Brain microvascular endothelial cell (primary cell): Measurements from ENCODE around the gene ZDHHC20.

Experiments
- DNase-seq: peaks from one replicate; pipeline ENCODE4 v3.0.0-alpha.2; 2020
- H3K27ac ChIP-seq: fragments of 250-450 bp; sonication (Bioruptor Pico); 2 replicates; pipeline ENCODE4 v1.5.1; 2020; ENCODE audit warnings: mild to moderate bottlenecking, moderate library complexity
- H3K27me3 ChIP-seq: fragments of 250-450 bp; sonication (Bioruptor Pico); replicated peaks from 2 replicates; pipeline ENCODE4 v1.5.1; 2020; ENCODE audit warnings: mild to moderate bottlenecking
- H3K36me3 ChIP-seq: fragments of 250-450 bp; sonication (Bioruptor Pico); replicated peaks from 2 replicates; pipeline ENCODE4 v1.5.1; 2020; ENCODE audit warnings: mild to moderate bottlenecking
- H3K4me3 ChIP-seq: 2 replicates; pipeline ENCODE4 v1.5.1; 2011; ENCODE audit warnings: low read depth, mild to moderate bottlenecking, control low read depth, low read length, moderate library complexity
- CTCF ChIP-seq: IDR thresholded peaks from 2 replicates; pipeline ENCODE4 v1.5.1; 2011; ENCODE audit warnings: low read depth, mild to moderate bottlenecking, moderate library complexity, low read length, control low read depth, inconsistent platforms; ENCODE audit errors: missing control alignments
- in situ Hi-C: cut with HindIII; loops from 2 replicates; pipeline ENCODE4 v1.10.0; 2017; ENCODE audit warnings: low sequenced_read_pairs, low pct_ligation_motif_present

The ZDHHC20 gene

GRCh38 chr13:21435231-21435630, 23.9 kb downstream of the ZDHHC20 start:
- no peak overlapping the region for H3K4me3 ChIP-seq
- in situ Hi-C loops = no loop called here
- peak overlapping the region; percentile 26 for H3K27ac ChIP-seq

GRCh38 chr13:21434588-21434987, 24.5 kb downstream of the ZDHHC20 start:
- no peak for TF ChIP-seq CTCF
- H3K36me3 ChIP-seq = no peaks in the 10 kb centered on the region
- H3K27me3 ChIP-seq = no peaks in the 10 kb centered on the region
- in situ Hi-C loops = no loop called here
- H3K27ac ChIP-seq = no peak overlapping the region
- no peak overlapping the region for H3K4me3 ChIP-seq
- no peak for DNase-seq

More at GRCh38 chr13:21435231-21435630, 23.9 kb downstream of the ZDHHC20 start:
- no peak for TF ChIP-seq CTCF
- Histone ChIP-seq H3K36me3 (no peaks in the 10 kb centered on the region), H3K27me3 (no peaks in the 10 kb centered on the region)
- no peak for DNase-seq

- DNase-seq = no peak
- H3K4me3 ChIP-seq = no peak overlapping the region
- in situ Hi-C loops = no loop called here
- no peaks in the 10 kb centered on the region for H3K27me3 ChIP-seq
- H3K36me3 ChIP-seq = no peaks in the 10 kb centered on the region
- H3K27ac ChIP-seq = no peak overlapping the region
- TF ChIP-seq CTCF = no peak
Observed at GRCh38 chr13:21429211-21429610, 29.9 kb downstream of the ZDHHC20 start.

GRCh38 chr13:21427741-21428140, 31.4 kb downstream of the ZDHHC20 start:
- no peaks in the 10 kb centered on the region for H3K36me3 ChIP-seq
- H3K27me3 ChIP-seq = no peaks in the 10 kb centered on the region
- TF ChIP-seq CTCF = no peak
- no peak overlapping the region for H3K27ac ChIP-seq
- H3K4me3 ChIP-seq = no peak overlapping the region
- no peak for DNase-seq
- in situ Hi-C loops = no loop called here

- TF ChIP-seq CTCF = no peak
- no peak for DNase-seq
- no peaks in the 10 kb centered on the region for H3K36me3 ChIP-seq
- H3K4me3 ChIP-seq = no peak overlapping the region
- H3K27me3 ChIP-seq = no peaks in the 10 kb centered on the region
- H3K27ac ChIP-seq = no peak overlapping the region
- in situ Hi-C loops = no loop called here
Observed at GRCh38 chr13:21426238-21426637, 32.9 kb downstream of the ZDHHC20 start.

GRCh38 chr13:21420706-21421105, 38.4 kb downstream of the ZDHHC20 start:
- no peak overlapping the region for H3K4me3 ChIP-seq
- DNase-seq = peak; percentile 29
- H3K36me3 ChIP-seq = no peaks in the 10 kb centered on the region
- TF ChIP-seq CTCF = no peak
- in situ Hi-C loops = no loop called here
- H3K27me3 ChIP-seq = no peaks in the 10 kb centered on the region
- no peak overlapping the region for H3K27ac ChIP-seq
